DOHH2 (cell line): Measurements from ENCODE around the gene TMCC1.

ENCODE experiments used
- EZH2phosphoT487 ChIP-seq: fragments of 200-600 bp; sonication (generic); IDR thresholded peaks from 2 replicates; pipeline ENCODE4 v1.6.1; 2017; ENCODE audit warnings: borderline replicate concordance, mild to moderate bottlenecking, antibody characterized with exemption, low read length, moderate library complexity, mixed read lengths
- TF ChIP-seq, protein P1 (sequence below): fragments of 200-600 bp; sonication (generic); IDR thresholded peaks from one replicate; pipeline ENCODE4 v1.5.1; 2014; ENCODE audit warnings: antibody characterized with exemption, mild to moderate bottlenecking, low read depth, low read length; ENCODE audit not compliant: poor library complexity, severe bottlenecking

DNA sequence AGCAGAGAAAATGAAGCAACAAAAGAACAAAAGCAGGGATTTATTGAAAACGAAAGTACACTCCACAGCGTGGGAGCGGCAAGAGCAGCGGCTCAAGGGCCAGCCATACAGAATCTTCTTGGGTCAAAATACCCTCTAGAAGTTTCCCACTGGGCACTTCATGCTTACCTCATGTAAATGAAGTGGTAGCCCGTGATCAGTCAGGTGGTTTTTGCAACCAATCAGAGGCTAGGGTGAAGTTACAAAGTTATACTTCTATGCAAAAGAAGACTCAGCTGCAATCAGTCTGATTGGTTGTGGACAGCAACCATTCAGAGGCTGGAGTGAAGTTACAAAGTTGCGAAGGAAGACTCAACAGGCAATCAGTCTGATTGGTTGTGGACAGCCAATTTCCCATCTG, 43.2 kb upstream of the TMCC1 start:
- TF ChIP-seq, protein P1, sequence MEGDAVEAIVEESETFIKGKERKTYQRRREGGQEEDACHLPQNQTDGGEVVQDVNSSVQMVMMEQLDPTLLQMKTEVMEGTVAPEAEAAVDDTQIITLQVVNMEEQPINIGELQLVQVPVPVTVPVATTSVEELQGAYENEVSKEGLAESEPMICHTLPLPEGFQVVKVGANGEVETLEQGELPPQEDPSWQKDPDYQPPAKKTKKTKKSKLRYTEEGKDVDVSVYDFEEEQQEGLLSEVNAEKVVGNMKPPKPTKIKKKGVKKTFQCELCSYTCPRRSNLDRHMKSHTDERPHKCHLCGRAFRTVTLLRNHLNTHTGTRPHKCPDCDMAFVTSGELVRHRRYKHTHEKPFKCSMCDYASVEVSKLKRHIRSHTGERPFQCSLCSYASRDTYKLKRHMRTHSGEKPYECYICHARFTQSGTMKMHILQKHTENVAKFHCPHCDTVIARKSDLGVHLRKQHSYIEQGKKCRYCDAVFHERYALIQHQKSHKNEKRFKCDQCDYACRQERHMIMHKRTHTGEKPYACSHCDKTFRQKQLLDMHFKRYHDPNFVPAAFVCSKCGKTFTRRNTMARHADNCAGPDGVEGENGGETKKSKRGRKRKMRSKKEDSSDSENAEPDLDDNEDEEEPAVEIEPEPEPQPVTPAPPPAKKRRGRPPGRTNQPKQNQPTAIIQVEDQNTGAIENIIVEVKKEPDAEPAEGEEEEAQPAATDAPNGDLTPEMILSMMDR: no peak
- TF ChIP-seq EZH2phosphoT487: no peak
